Peyer's patch (tissue), 4 donors: Measurements from ENCODE around the gene RSPH1. TPM values are rescaled to one million over a fixed set of nuclear protein-coding genes. Genes with fewer than 3 reads are reported as not detected.
"Not testable (repeated sequence)": the region's sequence is repeated elsewhere in the genome, so short reads cannot be mapped to it uniquely, and the experiment has no call there.

Source experiments
- DNase-seq, 3 donors: peaks; one replicate each; pipeline ENCODE4 v3.0.0-alpha.2; 2017 to 2019
- H3K27ac ChIP-seq, 4 donors: fragments of 200-600 bp; sonication (generic); one replicate each; pipeline ENCODE4 v1.5.1; 2016 to 2019
- H3K27me3 ChIP-seq, 2 donors: fragments of 200-600 bp; sonication (generic); one replicate each; pipeline ENCODE4 v1.5.1; 2019
- H3K36me3 ChIP-seq, 3 donors: fragments of 200-600 bp; sonication (generic); one replicate each; pipeline ENCODE4 v1.5.1; 2016 to 2019
- H3K4me1 ChIP-seq, 4 donors: fragments of 200-600 bp; sonication (generic); one replicate each; pipeline ENCODE4 v1.5.1; 2016 to 2019
- H3K4me3 ChIP-seq, 4 donors: fragments of 200-600 bp; sonication (generic); 1 replicate in 3 of 4; 2 replicates in 1 of 4; pipeline ENCODE4 v1.5.1; 2016 to 2019; ENCODE audit warnings: mild to moderate bottlenecking in 1 of 4
- H3K9me3 ChIP-seq, 4 donors: fragments of 200-600 bp; sonication (generic); one replicate each; pipeline ENCODE4 v1.5.1; 2016 to 2019; ENCODE audit warnings: mild to moderate bottlenecking in 1 of 4
- POLR2A ChIP-seq, 2 donors: fragments of 450-650 bp; IDR thresholded peaks; one replicate each; pipeline ENCODE4 v1.5.1; 2017; ENCODE audit warnings: antibody characterized with exemption in 2 of 2, mild to moderate bottlenecking in 2 of 2, moderate library complexity in 2 of 2
- total RNA-seq, 4 donors: library from RNA; depleted of rRNA; stranded (reverse); fragments of >200 nt; gene quantifications; one replicate each; pipeline ENCODE4 v1.1.0, GENCODE V29; 2016
- TF ChIP-seq, protein P1 (sequence below), 6 experiments: fragments of 450-650 bp in 4 of 6; fragments of 200-600 bp in 2 of 6; sonication (generic) in 1 of 6; IDR thresholded peaks; one replicate each; pipeline ENCODE4 v1.5.1; 2017 to 2019; ENCODE audit warnings: antibody characterized with exemption in 6 of 6, mild to moderate bottlenecking in 3 of 6, moderate library complexity in 1 of 6

RSPH1 gene
- total RNA-seq, 4 donors from 2014 or later: 2.5 to 11.0 (median 6.7) TPM

DNA sequence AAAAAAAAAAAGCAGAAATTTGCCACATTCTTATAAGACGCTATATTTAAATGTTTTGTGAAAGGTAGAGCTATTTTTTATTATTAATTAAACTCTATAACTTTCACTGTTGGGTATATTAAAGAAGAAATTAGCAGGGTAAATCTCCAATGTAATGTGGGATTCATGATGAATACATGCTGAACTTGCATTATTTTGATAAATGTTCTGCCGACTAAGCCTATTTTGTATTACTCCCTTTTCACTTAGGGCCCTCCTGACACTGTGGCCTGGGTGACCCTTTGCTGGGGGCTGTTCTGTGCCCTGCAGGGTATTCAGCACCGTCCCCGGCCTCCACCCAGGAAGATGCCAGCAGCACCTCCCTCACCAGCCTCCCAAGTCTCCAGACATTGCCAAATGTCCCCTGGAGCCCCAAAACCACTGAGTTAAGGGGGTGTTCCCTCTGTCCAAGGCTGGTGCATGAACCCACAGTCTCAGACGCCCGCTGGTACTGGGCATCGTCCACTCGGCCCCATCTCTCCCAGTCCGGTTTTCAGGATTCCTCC is 22.5 kb downstream of the RSPH1 start:
- DNase-seq: peak in 1 of 3 donors; percentile 0
- Histone ChIP-seq H3K9me3 (no peaks in the 10 kb centered on the region), H3K36me3 (no peaks in the 10 kb centered on the region), H3K4me3 (no peak overlapping the region), H3K4me1 (peaks cover 0 to 27% (median 3%) of the 10 kb centered on the region in 4 donors), H3K27ac (peak overlapping the region in 3 of 4 donors; percentile 56 to 91 (median 85)), H3K27me3 (no peaks in the 10 kb centered on the region)
- peak in 1 of 2 donors; percentile 34 for TF ChIP-seq POLR2A (IDR thresholded peaks at IDR 0.05)
- TF ChIP-seq, protein P1, sequence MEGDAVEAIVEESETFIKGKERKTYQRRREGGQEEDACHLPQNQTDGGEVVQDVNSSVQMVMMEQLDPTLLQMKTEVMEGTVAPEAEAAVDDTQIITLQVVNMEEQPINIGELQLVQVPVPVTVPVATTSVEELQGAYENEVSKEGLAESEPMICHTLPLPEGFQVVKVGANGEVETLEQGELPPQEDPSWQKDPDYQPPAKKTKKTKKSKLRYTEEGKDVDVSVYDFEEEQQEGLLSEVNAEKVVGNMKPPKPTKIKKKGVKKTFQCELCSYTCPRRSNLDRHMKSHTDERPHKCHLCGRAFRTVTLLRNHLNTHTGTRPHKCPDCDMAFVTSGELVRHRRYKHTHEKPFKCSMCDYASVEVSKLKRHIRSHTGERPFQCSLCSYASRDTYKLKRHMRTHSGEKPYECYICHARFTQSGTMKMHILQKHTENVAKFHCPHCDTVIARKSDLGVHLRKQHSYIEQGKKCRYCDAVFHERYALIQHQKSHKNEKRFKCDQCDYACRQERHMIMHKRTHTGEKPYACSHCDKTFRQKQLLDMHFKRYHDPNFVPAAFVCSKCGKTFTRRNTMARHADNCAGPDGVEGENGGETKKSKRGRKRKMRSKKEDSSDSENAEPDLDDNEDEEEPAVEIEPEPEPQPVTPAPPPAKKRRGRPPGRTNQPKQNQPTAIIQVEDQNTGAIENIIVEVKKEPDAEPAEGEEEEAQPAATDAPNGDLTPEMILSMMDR (IDR thresholded peaks at IDR 0.05): no peak

DNA sequence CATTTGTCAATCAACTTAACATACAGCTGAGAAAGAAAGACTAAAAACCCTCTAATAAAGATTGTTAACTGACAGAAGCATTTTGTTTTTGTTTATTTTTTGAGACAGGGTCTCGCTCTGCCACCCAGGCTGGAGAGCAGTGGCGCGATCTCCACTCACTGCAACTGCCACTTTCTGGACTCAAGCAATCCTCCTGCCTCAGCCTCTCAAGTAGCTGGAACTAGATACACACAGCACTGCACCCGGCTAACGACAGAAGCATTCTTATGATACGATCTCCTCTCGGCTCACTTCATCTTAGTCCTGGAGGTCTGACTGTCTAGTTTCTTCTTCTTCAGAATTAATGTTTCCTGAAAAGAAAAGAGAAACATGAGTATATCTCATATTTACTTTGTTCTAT is 23.5 kb downstream of the RSPH1 start:
- Histone ChIP-seq H3K27ac (no peak overlapping the region), H3K4me1 (peaks cover 0 to 30% (median 3%) of the 10 kb centered on the region in 4 donors), H3K36me3 (no peaks in the 10 kb centered on the region), H3K9me3 (no peaks in the 10 kb centered on the region), H3K27me3 (no peaks in the 10 kb centered on the region), H3K4me3 (no peak overlapping the region)
- TF ChIP-seq, protein P1 (IDR thresholded peaks at IDR 0.05): no peak
- no peak for TF ChIP-seq POLR2A (IDR thresholded peaks at IDR 0.05)
- peak in 1 of 3 donors; percentile 37 for DNase-seq

DNA sequence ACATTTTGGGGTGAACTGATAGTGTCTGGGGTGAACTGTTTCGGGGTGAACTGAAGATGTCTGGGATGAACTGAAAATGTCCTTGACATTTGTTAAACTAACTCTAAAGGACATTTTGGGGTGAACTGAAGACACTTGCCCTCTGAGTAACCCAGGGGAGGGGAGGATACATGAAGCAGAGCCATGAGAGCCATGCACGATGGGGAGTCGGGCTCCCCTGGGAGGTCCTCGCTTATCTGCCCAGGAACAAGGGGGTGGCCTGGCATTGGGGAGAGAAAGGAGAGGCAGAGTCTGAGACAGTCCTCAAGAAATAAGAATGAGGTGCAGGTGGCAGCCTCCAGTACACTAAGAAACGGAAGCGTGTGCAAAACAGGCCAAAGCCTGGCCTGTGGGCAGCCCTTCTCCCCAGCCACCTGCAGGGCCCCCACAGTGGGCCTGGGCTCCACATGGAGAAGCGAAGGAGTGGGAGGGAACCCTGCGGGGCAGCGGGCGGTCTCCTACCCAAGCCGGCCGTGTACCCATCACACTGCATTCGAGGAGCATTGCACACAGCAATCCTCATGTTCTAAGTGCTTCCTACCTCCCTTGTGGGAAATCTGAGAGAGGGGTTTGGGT is 24.2 kb downstream of the RSPH1 start:
- H3K9me3 ChIP-seq: no peaks in the 10 kb centered on the region
- H3K27me3 ChIP-seq: no peaks in the 10 kb centered on the region
- no peaks in the 10 kb centered on the region for H3K36me3 ChIP-seq
- DNase-seq: peak in 1 of 3 donors; percentile 17
- TF ChIP-seq POLR2A (IDR thresholded peaks at IDR 0.05): no peak
- TF ChIP-seq, protein P1 (IDR thresholded peaks at IDR 0.05): no peak
- H3K4me3 ChIP-seq: no peak overlapping the region
- peaks cover 0 to 37% (median 3%) of the 10 kb centered on the region in 4 donors for H3K4me1 ChIP-seq
- no peak overlapping the region for H3K27ac ChIP-seq

GRCh38 chr21:42471206-42471605 is 24.8 kb downstream of the RSPH1 start:
- Histone ChIP-seq H3K9me3 (no peaks in the 10 kb centered on the region), H3K27ac (no peak overlapping the region), H3K27me3 (no peaks in the 10 kb centered on the region), H3K4me1 (peaks cover 0 to 43% (median 3%) of the 10 kb centered on the region in 4 donors), H3K36me3 (no peaks in the 10 kb centered on the region), H3K4me3 (no peak overlapping the region)
- peak in 1 of 3 donors; percentile 18 for DNase-seq
- TF ChIP-seq POLR2A (IDR thresholded peaks at IDR 0.05): no peak
- TF ChIP-seq, protein P1 (IDR thresholded peaks at IDR 0.05): no peak

DNA sequence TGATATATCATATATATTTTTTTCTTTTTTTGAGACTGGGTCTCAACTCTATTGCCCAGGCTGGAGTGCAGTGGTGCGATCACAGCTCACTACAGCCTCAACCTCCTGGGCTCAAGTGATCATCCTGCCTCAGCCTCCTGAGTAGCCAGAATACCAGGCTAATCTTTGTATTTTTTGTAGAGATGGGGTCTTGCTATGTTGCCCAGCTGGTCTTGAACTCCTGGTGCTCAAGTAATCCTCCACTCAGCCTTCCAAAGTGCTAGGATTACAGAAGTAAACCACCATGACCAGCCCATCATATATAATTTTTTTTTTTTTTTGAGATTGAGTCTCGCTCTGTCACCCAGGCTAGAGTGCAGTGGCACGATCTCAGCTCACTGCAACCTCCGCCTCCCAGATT is 26.3 kb downstream of the RSPH1 start:
- H3K4me3 ChIP-seq, DNase-seq, H3K27me3 ChIP-seq, H3K9me3 ChIP-seq, H3K36me3 ChIP-seq: not testable (repeated sequence)
- H3K4me1 ChIP-seq: peaks cover 10 to 55% (median 13%) of the 10 kb centered on the region in 4 donors
- peak overlapping the region in 3 of 4 donors; percentile 56 to 95 (median 86) for H3K27ac ChIP-seq

- H3K27ac ChIP-seq: peak overlapping the region in 3 of 4 donors; percentile 61 to 95 (median 86)
- DNase-seq: peak in 2 of 3 donors; percentile 57 to 79
- H3K4me1 ChIP-seq: peaks cover 10 to 55% (median 16%) of the 10 kb centered on the region in 4 donors
Measured at GRCh38 chr21:42469272-42469671, 26.8 kb downstream of the RSPH1 start.

More at GRCh38 chr21:42469272-42469671, 26.8 kb downstream of the RSPH1 start:
- Histone ChIP-seq H3K27me3 (no peaks in the 10 kb centered on the region), H3K9me3 (no peaks in the 10 kb centered on the region), H3K4me3 (no peak overlapping the region), H3K36me3 (no peaks in the 10 kb centered on the region)
- TF ChIP-seq POLR2A (IDR thresholded peaks at IDR 0.05): peak in 1 of 2 donors; percentile 60
- TF ChIP-seq, protein P1 (IDR thresholded peaks at IDR 0.05): no peak
